Measurements from ENCODE around the gene ZNF827. TPM values are rescaled to one million over a fixed set of nuclear protein-coding genes. Genes with fewer than 3 reads are reported as not detected.

Gene ZNF827
- total RNA-seq, 1 experiment from 2014 or later: 1.8 TPM

- no peak for DNase-seq (ENCODE audit: low read depth)
- in situ Hi-C loops (cut with HindIII; ENCODE audit: low pct_unique_long_range_greater_than_20kb, low sequenced_read_pairs): no loop called here
Measured at GRCh38 chr4:145873901-145874300, 64.7 kb downstream of the ZNF827 start.

DNA sequence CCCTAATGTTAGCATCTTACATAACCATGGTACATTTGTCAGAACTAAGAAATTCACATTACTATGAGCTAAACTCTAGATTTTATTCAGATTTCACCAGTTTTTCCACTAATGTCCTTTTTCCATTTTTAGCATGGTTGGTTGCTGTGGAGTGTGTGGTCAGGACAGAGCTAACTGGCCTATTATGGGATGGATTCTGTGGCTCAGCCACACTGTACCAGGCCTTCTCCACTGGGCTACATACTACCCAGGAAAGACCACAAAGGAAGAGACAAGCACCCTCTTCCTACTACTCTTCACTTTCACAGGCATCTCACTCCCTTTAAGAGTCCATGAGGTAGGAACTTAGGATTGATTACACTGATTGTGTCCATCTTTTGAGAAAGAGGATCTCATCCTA lies 67.4 kb downstream of the ZNF827 start:
- in situ Hi-C loops (cut with HindIII; ENCODE audit: low pct_unique_long_range_greater_than_20kb, low sequenced_read_pairs): no loop called here
- no peak for DNase-seq (ENCODE audit: low read depth)

DNA sequence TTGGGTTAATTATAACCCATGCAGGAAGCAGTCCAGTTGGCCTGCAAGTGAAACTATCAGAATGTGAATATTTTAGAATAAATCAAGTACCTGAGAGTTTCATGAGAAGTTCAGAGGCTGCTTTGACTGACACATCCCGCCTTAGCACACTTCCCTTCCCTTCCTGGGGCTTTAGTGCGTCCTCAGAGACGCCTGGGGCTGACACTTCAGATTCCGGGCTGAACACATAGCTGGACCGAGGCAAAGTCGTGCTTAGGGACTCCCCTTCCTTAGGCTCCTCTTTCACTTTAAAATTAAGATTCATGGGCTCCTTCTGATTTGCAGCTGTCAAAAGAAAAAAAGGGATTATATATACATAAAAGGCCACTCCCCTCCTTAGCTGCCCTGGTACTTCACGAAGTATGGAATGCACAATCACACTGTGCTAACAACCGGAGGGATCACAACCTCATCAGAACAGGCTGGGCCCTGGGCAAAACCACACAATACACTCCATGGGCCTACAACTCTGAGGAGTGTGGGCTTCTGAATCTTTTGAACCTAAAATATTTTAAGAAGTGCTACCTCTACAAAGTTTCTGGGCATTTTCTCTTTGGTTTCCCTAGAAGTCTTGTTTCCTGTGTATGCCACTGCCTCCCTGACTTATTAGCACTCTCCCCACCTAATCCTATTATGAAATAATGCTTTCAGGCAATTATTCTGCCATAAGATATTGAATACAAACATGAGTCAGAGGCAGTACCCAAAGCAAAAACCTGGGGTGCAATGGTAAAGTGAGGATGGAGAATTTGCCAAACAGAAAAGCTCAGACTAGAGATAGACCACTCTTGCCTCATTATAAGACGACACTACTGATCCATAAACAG lies 68.2 kb downstream of the ZNF827 start:
- in situ Hi-C loops (cut with HindIII; ENCODE audit: low pct_unique_long_range_greater_than_20kb, low sequenced_read_pairs): no loop called here
- no peak for DNase-seq (ENCODE audit: low read depth)

DNA sequence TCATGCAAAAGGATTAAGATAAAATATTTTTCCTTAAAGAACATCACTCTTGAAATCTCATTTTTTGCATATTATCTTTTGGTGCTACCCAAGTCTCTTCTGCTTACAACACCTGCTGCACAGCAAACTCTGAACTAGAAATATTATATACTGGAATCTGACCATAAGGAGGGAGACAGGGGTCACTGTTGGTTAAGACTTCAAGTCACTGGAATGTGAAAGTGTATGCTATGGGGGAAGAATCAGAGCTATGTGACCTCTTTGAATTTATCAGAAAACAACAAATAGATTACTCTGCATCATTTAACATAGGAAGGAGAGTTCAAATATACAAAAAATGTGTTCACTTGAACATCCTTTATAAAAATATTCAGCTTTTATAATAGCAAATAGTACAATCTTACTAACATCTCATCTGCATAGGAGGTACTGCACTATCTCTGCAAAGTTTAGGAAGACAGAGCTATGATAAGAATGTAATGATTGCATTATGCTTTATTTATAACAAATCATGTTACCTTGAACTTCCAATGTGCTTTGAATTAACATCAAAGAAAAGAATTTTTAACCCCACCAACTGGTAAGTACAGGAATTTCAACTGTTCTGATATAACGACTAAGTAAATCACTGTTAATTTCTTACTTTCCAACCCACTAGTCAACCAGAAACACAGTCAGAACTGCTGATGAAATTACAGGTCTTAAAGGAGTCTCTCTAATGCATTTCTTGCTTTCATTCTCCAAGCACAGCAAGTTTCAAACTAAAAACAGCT lies 69.8 kb downstream of the ZNF827 start:
- peak; percentile 19 for DNase-seq (ENCODE audit: low read depth)
- in situ Hi-C loops (cut with HindIII; ENCODE audit: low pct_unique_long_range_greater_than_20kb, low sequenced_read_pairs): no loop called here

DNA sequence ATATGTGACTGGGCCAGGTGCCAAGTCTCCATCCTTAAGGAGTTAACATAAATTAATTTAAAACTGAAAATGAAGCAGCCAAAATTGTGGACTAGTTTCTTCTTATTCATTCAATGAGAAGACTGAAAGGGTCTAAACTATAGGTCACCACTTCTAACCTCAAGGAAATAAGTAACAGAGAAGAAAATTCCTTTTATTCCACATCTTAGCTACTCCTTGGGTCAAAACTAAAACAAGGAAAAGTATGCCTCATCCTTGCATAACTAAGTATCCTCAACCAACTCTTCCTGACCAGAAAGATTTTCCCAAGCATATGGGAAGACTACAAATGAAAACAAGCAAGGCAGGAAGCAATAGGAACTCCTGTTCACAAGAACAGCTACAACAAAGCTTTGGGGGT lies 71.2 kb downstream of the ZNF827 start:
- in situ Hi-C loops (cut with HindIII; ENCODE audit: low pct_unique_long_range_greater_than_20kb, low sequenced_read_pairs): no loop called here
- DNase-seq (ENCODE audit: low read depth): no peak

DNA sequence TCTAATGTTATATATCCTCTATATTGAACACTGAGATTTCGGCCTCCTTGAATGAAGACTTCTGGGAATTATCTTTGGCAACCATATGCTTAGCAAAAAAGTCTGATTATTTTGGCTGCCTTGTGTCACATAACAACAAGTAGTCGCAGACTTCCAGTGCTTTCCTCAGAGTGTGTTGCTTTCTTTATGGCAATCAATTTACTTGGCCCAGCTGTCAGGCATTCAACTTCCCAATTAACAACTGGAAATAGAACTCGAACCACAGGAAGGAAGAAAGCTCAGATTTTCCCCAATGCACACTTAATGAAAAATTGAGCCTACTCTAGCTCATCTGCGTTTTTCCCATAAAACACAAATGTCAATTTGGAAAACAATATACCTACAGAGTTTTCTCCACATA lies 71.6 kb downstream of the ZNF827 start:
- DNase-seq (ENCODE audit: low read depth): no peak
- in situ Hi-C loops (cut with HindIII; ENCODE audit: low pct_unique_long_range_greater_than_20kb, low sequenced_read_pairs): no loop called here

DNA sequence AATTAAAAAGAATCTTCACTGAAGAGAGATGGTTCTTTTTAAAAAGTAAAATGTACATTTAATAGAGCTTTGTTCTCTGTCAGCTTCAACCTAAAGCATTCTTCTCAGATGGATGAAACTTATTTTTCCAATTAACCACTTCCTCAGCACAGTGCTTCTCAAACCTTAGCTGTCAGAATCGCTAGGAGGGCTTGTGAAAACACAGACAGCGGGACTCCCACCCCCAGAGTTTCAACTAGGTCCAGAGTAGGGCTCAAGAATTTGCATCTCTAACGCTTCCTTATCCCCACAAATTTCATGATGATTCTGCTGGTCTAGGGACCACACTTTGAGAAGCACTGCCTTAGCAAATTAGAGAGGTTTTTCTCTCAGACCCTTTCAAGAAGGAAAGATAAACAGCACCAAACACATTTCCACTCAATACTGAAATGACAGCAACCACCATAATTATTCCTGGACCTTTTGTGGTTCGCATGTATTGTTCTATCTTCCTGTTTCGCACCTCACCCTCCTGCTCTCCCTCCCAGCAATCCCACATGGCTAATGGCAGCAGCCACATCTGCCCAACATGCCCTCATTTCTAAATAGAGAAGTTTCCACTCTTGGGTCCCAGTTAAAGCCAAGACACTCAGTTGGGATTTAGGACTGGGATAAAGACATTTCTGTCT lies 73.2 kb downstream of the ZNF827 start:
- in situ Hi-C loops (cut with HindIII; ENCODE audit: low pct_unique_long_range_greater_than_20kb, low sequenced_read_pairs): no loop called here

GRCh38 chr4:145863191-145863590 lies 75.4 kb downstream of the ZNF827 start:
- no peak for DNase-seq (ENCODE audit: low read depth)
- in situ Hi-C loops (cut with HindIII; ENCODE audit: low pct_unique_long_range_greater_than_20kb, low sequenced_read_pairs): no loop called here

More for the DNA sequence above, 73.2 kb downstream of the ZNF827 start:
- DNase-seq (ENCODE audit: low read depth): no peak

DNA sequence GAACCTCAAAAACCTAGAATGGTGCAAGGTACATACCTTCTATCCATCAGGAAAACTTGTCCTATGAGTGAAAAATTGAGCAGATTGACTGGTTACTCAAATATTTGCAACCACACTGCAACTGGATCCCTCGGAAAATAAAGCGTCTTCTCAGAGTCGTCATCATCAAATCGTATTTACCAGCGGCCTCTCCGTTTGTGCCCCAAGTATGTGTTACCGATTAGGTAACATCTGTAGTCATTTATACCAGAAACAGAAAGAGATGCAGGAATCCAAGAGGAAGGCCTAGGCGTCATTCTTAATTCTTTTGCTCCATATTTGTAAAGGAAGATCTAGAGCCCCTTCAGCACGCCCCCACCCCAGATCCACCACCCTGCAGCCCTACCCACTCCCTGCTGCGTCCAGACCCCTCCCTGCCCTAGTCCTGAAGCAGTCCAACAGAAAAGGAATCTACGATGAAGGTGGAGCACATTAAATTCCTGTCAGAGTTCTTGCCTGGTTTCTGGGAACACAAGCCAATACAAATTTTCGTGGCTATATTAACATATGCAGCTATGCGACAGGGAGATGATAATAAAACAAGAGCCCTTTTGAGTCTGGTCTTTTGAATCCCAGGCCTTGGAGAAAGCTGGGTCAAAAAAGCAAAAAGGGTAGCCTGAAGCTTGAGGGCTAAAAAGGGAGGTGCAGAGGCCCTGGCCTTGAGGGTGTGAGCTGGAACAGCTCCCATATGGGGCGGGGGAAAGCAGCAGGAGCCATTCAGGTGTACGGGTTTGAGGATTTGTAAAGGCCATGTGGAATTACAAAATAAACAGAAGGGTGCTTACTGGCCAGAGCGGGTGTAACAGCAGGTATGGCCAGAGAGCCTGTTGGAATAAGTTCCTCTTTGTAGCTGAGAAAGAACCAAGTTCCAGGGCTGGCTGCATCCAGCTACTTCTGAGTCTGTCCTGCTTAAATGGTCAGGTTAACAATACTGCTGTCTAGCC lies 77.0 kb downstream of the ZNF827 start:
- no peak for DNase-seq (ENCODE audit: low read depth)
- in situ Hi-C loops (cut with HindIII; ENCODE audit: low pct_unique_long_range_greater_than_20kb, low sequenced_read_pairs): no loop called here

- in situ Hi-C loops (cut with HindIII; ENCODE audit: low pct_unique_long_range_greater_than_20kb, low sequenced_read_pairs): no loop called here
- no peak for DNase-seq (ENCODE audit: low read depth)
Measured at GRCh38 chr4:145860897-145861296, 77.7 kb downstream of the ZNF827 start.

- in situ Hi-C loops (cut with HindIII; ENCODE audit: low pct_unique_long_range_greater_than_20kb, low sequenced_read_pairs): no loop called here
Measured at GRCh38 chr4:145860446-145860845, 78.2 kb downstream of the ZNF827 start.

GRCh38 chr4:145859926-145860325 lies 78.7 kb downstream of the ZNF827 start:
- in situ Hi-C loops (cut with HindIII; ENCODE audit: low pct_unique_long_range_greater_than_20kb, low sequenced_read_pairs): no loop called here
- no peak for DNase-seq (ENCODE audit: low read depth)

More at GRCh38 chr4:145860446-145860845, 78.2 kb downstream of the ZNF827 start:
- DNase-seq (ENCODE audit: low read depth): no peak

DNA sequence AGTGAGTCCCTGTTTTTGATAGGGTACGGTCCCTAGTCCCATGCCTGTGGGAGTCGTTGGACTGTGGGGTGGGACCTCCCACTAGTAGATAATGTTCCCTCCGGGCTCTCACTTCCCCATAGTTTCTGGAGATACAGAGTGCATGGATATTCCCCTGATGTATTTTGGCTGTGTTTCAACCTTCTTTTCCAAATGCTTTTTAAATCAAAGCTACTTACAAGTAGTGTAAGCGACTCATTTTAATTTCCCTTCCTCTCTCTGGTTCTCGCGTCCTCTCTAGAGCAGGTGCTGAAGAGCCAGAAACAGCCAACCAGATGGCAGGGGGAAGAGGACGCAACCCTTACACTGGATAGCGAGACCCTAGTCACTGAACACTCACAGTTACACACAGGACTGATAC lies 79.2 kb downstream of the ZNF827 start:
- no peak for DNase-seq (ENCODE audit: low read depth)
- in situ Hi-C loops (cut with HindIII; ENCODE audit: low pct_unique_long_range_greater_than_20kb, low sequenced_read_pairs): no loop called here

- in situ Hi-C loops (cut with HindIII; ENCODE audit: low pct_unique_long_range_greater_than_20kb, low sequenced_read_pairs): no loop called here
Measured at GRCh38 chr4:145852256-145852839, 86.3 kb downstream of the ZNF827 start.

DNA sequence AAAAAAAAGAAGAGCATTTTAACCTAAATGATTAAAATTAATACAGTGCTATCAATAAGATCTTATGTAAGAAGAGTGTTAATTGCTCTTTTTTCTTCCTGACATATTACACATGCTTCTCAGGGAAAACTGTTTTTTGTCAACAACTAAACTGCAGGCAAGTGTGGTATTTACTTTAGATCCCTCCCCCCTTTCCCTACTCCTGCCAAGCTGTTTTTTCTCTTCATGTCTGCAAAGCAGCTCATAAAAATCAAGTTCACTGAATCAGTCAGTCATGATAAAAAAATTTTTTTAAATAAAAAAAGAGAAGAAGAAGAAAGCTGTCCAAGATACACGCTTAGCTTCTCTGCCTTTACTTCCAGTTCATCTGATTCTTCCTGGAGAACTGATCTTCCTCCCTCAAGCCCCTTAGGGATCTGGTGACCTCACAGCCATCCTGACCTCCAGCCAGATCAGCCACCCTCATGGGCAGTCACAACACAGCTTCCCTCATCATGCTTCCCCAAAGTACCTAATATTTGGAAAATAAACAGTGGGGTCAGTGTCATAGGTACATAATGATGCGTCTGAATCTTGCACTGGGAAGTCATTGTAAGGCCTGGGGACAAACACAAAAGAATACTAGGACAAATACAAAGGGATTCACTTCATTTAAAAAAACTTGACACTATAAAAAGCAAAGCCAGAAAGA lies 87.0 kb downstream of the ZNF827 start:
- in situ Hi-C loops (cut with HindIII; ENCODE audit: low pct_unique_long_range_greater_than_20kb, low sequenced_read_pairs): no loop called here

More at GRCh38 chr4:145852256-145852839, 86.3 kb downstream of the ZNF827 start:
- DNase-seq (ENCODE audit: low read depth): no peak

DNA sequence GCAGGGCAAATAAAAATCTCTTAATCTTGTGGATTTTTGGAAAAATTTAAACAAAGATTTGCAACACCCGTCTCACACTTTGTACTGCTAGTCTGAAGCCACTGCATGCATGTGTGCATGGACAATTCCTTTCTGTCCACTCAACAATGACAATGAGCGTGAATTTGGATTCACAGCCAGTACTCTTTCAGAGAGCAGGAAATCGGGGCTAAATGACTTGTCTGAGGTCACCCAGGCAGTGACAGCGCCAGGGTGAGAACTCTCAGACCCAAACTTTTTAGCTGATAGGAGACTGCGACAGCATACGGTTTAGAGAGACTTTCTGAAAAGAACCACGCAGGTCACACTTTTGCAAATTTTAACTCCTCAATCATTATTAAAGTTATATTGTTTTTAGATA lies 90.9 kb downstream of the ZNF827 start:
- in situ Hi-C loops (cut with HindIII; ENCODE audit: low pct_unique_long_range_greater_than_20kb, low sequenced_read_pairs): no loop called here

More for the DNA sequence above, 87.0 kb downstream of the ZNF827 start:
- DNase-seq (ENCODE audit: low read depth): no peak

GRCh38 chr4:145845118-145845517 lies 93.5 kb downstream of the ZNF827 start:
- in situ Hi-C loops (cut with HindIII; ENCODE audit: low pct_unique_long_range_greater_than_20kb, low sequenced_read_pairs): no loop called here
- DNase-seq (ENCODE audit: low read depth): no peak

More for the DNA sequence above, 90.9 kb downstream of the ZNF827 start:
- no peak for DNase-seq (ENCODE audit: low read depth)
